NCI-H2196 treated with DMSO at 0.1 percent for 48 hours (cell line): ENCODE measurements around the gene CEP55.
"Not testable (repeated sequence)": the region's sequence is repeated elsewhere in the genome, so short reads cannot be mapped to it uniquely, and the experiment has no call there.

Experiments
- DNase-seq: peaks from one replicate; lab custom pipeline; 2025; ENCODE audit not compliant: unreplicated experiment; lab: John Stamatoyannopoulos, UW

The CEP55 gene

DNA sequence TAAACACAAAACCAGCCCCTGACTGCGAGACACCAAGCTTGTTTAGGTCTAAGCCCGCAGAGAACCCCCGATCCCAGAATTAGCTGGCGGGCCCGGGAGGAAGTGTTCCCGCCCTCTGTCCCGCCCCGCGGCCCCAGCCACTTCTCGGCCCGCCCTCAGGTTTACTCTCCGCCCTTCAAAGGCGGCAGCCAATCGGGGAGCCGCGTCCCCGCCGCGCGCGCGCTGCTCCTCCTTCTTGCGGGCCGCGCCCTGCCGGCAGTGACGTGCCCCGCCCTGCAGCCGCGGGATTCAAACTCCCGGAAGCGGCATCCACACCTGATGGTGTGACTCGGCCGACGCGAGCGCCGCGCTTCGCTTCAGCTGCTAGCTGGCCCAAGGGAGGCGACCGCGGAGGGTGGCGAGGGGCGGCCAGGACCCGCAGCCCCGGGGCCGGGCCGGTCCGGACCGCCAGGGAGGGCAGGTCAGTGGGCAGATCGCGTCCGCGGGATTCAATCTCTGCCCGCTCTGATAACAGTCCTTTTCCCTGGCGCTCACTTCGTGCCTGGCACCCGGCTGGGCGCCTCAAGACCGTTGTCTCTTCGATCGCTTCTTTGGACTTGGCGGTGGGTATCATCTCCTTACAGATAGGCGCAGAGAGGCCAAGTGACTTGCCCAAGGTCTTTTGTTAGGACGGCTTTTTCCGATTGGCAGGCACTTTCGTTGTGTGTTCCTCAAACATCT, at the start of gene CEP55:
CEP55 (plus strand) TSS at position 291 of the 720 bp plus-strand sequence. CDS start 3,440 bp downstream, outside the sequence.
- DNase-seq: peak; percentile 50

DNA sequence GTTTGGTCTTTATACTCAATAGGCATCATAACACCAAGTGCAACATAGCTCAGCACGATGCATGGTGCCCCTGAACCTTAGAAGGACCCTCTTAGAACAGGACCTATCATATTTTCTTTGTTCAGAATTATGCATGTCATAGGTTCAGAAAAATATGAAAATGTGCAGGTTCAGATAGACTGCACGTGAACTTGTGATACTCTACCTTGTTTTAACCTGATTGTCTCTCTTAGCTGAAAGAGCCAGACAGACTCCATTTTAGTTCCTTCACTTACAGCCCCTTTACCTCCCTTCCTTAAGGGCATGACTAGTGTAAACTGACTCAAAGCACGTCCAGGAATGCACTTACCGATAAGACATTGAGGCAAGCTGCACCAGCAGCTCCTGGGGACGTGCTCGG, 49.4 kb upstream of the CEP55 start:
- no peak for DNase-seq

- DNase-seq: no peak
Measured at GRCh38 chr10:93447970-93448369, 48.4 kb upstream of the CEP55 start.

DNA sequence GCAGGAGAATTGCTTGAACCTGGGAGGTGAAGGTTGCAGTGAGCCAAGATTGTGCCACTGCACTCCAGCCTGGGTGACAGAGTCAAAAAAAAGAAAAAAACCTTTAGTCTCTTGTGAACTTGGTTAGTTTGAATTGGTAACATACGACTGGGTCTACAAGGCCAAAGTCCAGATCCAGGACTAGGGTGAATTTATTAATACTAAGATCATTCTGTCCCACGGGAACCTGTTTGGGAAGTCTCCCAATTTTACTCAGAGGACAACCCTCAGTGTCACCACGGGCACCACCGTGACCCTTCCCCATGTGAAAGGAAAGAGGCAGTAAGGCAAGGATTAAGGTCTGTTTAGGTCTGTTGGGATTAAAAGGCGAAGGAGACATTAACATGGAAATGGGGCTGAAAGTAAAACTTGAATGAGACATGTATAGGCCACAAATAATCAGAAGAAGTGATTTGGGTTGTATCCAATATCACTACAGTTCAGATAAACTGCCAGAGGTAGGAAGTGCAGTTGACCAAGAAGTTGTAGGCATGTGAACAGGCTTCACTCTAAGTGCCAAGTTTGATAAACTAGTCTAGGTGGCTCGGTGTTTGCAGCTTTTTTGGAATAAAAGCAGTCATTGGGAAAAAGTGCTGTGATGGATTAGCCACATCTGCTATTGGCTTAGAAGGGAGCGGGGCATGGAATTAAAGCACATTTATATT, 45.0 kb upstream of the CEP55 start:
- no peak for DNase-seq

- DNase-seq: no peak
Measured at GRCh38 chr10:93452143-93452542, 44.3 kb upstream of the CEP55 start.

DNA sequence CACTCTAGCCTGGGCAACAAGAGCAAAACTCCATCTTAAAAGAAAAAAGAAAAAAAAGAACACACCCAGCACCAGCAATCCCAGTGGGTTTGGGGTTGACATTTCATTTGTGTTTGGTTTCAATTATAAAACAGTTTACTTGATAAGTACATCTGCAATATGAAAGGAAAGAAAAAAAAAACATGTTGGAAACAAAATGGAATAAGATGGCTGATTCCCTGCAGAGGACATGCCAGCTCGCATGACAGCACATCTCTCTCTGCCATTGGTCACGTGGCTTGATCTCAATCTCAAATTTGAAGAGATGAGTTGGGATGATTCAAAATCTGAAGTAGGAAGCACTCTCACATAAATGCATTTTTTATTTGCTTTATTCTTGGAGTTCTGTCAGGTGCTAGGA, 42.3 kb upstream of the CEP55 start:
- no peak for DNase-seq

DNA sequence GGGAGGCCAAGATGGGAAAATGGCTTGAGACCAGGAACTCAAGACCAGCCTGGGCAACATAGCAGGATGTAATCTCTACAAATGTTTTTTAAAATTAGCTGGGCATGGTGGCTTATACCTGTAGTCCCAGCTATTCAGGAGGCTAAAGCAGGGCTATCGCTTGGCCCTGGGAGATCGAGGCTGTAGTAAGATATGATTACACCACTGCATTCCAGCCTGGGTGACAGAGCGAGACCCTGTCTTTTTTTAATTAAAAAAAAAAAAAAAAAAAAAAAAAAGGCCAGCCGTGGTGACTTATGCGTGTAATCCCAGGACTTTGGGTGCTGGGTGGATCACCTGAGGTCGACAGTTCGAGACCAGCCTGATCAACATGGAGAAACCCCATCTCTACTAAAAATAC, 41.7 kb upstream of the CEP55 start:
- no peak for DNase-seq

- DNase-seq: no peak
Measured at GRCh38 chr10:93456480-93456879, 39.9 kb upstream of the CEP55 start.

DNA sequence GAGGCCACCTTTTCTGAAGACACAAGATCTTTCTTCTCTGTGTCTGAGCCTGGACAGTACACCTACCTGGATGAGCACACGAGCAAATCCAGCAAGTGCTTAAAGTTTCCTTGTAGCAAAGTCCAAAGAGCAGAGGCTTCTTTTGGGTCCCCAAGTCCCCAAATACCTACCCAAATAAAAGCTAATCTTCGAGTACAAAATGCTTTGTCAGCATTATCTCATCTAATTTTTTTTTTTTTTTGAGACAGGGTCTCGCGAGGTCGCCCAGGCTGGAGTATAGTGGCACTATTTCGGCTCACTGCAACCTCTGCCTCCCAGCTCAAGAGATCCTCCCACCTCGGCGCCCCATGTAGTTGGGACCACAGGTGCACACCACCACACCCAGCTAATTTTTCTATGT, 38.9 kb upstream of the CEP55 start:
- DNase-seq: no peak

GRCh38 chr10:93458821-93459257, 37.6 kb upstream of the CEP55 start:
- DNase-seq: no peak

- no peak for DNase-seq
Measured at GRCh38 chr10:93459466-93459865, 36.9 kb upstream of the CEP55 start.

DNA sequence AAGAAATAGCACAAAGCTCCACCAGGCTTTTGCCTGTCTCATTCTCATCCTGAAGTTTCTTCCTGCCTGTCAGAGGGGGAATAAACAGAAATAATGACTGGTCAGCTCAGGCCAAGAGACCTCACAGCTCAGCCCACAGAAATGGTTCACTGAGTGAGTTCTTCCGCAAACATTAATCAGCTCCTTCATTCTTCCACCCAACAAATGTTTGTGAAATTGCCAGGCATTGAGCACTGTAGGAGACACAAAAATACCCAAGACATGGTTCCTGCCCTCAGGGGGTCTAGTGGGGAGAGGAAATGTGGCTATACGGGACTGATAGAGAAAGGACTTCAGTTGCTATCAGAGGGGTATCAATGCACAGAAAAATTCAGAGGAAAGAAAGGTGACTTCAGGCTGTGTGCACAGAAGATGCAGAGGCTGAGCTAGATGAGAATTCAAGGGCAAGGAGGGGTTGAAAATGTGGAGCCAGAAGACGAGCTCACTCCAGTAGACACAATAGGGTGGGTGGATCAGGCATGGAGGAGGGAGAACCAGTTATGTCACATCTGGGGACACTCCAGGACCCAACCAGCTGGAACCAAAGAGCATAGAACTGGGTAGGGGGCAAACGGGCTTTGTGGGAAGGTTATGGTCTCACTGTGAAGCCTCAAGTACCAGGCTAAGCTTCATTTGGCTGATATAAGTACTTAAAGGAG, 35.2 kb upstream of the CEP55 start:
- DNase-seq: no peak

DNA sequence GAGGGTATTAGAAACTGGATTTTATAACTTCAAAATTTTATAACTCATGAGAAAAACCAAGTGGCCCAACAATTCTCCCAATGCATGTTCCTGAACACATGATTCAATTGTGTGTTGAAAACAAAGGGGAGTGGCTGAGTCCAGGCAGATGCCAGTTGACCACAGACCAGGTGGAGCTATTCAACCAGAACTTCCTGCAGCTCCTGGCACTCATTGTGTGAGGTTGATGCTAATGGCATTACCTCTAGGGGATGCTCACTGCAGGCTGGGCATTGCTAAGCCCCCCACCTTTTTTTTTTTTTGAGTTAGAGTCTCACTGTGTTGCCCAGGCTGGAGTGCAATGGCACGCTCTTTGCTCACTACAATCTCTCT, 34.6 kb upstream of the CEP55 start:
- DNase-seq: peak; percentile 62

- DNase-seq: no peak
Measured at GRCh38 chr10:93462371-93462770, 34.0 kb upstream of the CEP55 start.

GRCh38 chr10:93462881-93463280, 33.5 kb upstream of the CEP55 start:
- DNase-seq: no peak

DNA sequence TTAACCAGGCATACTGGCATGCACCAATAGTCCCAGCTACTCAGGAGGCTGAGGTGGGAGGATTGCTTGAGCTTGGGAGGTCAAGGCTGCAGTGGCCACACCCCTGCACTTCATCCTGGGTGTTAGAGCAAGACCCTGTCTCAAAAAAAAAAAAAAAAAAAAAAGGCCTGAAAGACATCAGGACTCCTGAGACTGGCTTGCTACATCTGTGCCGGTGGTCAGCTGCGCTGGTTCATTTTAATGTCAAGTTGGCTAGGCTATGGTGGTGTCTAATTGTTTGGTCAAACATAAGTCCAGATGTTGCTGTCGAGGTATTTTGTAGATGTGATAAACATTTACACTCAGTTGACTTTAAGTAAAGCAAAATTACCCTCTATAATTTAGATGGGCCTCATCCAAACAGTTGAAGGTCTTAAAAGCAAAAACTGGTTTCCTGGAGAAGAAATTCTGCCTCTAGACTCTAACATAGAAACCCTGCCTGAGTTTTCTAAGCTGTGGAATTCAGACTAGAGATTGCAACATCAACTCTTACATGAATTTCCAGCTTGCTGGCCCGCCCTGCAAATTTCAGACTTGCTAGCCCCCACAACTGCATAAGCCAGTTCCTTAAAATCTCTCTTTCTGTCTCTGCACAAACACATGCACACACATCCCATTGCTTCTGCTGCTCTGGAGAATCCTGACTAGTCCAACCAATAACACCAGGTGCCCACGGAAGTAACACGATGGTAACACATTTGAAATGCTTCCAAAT, 32.5 kb upstream of the CEP55 start:
- DNase-seq: no peak

DNA sequence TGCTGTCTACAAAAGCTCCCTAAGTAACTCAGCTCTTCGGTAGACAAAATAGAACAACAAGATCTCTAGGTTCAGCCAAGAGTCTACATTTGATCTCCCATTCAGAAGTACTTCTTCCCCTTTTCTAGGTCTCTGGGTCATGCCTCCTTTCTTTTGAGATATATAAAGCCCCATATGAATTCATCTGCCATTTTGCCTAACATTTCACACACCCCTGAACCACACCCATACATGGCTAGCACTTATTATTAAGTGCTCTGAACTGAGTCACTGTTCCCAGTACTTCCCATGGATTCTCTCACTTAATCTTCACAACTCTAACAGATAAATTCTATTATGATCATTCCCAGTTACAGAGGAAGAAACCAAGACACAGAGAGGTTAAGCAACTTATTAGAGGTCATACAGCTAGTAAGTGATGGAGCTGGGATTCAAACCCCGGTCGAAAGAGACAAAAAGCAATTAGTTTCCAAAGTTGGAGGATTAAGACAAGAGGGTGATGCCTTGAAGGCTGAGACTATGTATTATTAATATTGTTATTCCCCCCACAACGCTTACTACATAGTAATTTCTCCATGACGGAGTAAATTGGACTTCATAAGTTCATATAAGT, 31.5 kb upstream of the CEP55 start:
- no peak for DNase-seq

GRCh38 chr10:93465806-93466675, 30.4 kb upstream of the CEP55 start:
- peak; percentile 16 for DNase-seq

DNA sequence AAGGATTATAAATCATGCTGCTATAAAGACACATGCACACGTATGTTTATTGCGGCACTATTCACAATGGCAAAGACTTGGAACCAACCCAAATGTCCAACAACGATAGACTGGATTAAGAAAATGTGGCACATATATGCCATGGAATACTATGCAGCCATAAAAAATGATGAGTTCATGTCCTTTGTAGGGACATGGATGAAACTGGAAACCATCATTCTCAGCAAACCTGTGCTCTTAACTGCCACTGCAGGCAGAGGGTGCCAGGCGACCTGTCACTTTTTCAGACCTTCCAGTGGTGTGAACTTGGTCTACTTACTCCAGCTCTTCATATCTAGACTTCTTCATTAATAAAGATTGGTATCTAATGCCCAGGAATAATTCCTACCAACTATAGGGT, 28.8 kb upstream of the CEP55 start:
- DNase-seq: not testable (repeated sequence)
